ENCODE results near the gene ACP2. TPM values are rescaled to one million over a fixed set of nuclear protein-coding genes. Genes with fewer than 3 reads are reported as not detected.
A peak's percentile ranks its signal among the peaks of the same experiment; 100 is the strongest.

Gene ACP2, protein sequence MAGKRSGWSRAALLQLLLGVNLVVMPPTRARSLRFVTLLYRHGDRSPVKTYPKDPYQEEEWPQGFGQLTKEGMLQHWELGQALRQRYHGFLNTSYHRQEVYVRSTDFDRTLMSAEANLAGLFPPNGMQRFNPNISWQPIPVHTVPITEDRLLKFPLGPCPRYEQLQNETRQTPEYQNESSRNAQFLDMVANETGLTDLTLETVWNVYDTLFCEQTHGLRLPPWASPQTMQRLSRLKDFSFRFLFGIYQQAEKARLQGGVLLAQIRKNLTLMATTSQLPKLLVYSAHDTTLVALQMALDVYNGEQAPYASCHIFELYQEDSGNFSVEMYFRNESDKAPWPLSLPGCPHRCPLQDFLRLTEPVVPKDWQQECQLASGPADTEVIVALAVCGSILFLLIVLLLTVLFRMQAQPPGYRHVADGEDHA
- 77.3 TPM for total RNA-seq (ENCODE audit: insufficient read depth, low replicate concordance)

DNA sequence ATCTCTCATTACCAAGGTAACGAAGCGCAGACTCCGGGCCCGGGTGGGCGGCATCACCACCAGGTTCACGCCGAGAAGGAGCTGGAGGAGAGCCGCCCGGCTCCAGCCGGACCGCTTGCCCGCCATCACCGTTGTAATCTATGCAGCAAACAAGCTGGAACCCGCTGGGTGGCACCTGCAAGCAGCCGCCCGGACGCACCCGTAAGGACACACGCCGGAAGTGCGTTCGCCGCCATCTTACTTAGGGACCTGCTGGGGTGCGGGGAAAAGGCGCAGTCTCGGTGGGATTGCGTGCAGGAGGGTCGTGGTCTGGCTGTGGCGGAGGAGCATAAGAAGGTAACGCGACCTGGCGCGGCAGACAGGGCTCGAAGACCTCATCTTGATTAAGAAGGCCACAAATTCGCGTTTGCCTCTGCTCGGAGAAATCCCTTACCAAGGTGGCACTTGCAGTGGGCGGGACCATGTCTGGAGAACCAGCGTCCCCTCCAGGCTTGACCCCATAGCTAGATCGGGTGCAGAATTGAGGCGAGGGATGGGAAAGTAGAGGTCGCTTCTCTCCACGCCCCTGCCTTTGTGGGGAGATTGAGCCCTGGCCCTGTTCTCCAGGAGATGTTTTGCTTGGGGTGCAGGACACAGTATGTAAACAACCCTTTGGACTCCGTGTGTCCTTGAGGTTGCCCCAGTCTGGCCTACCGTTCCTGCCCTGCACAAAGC is at the start of gene ACP2:
Gene ACP2, minus strand, starts transcription at position 151 of the 714 bp plus-strand sequence. Its CDS starts 25 bp downstream, at position 126.
- DNase-seq (ENCODE audit: low spot score): peak; percentile 92

- DNase-seq (ENCODE audit: low spot score): no peak
Observed at GRCh38 chr11:47296045-47296444, 47.4 kb upstream of the ACP2 start.

GRCh38 chr11:47295385-47295784 is 46.8 kb upstream of the ACP2 start:
- DNase-seq (ENCODE audit: low spot score): no peak

DNA sequence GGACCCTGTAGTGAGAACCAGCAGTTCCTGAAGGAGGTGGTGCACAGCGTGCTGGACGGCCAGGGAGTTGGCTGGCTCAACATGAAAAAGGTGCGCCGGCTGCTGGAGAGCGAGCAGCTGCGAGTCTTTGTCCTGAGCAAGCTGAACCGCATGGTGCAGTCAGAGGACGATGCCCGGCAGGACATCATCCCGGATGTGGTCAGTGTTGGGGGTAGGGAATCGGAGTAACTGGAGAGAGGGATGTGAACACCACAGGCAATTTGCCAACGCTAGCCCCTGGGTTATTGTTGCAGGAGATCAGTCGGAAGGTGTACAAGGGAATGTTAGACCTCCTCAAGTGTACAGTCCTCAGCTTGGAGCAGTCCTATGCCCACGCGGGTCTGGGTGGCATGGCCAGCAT is 41.2 kb upstream of the ACP2 start:
- DNase-seq (ENCODE audit: low spot score): no peak

GRCh38 chr11:47288066-47288465 is 39.5 kb upstream of the ACP2 start:
- DNase-seq (ENCODE audit: low spot score): no peak

- DNase-seq (ENCODE audit: low spot score): no peak
Observed at GRCh38 chr11:47285969-47286770, 37.6 kb upstream of the ACP2 start.

- DNase-seq (ENCODE audit: low spot score): no peak
Observed at GRCh38 chr11:47284151-47284550, 35.5 kb upstream of the ACP2 start.

- DNase-seq (ENCODE audit: low spot score): no peak
Observed at GRCh38 chr11:47282462-47282861, 33.8 kb upstream of the ACP2 start.

DNA sequence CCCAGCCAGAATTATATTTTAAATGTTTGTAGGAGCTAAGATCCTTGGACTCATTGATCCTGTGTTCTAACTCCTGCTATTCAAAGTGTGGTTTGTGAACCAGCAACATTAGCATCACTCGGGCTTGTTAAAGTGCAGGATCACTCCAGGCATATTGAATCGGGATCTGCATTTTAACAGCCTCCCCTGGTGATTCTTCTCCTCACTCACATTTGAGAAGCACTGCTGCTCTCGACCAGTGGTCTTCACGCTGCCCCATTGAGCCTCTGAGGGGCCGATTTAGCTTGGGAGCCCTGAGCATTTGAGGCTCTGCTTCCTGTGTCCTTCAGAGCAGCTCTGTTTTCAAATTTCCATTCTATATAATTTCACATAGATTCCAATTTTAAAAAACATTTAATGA is 32.2 kb upstream of the ACP2 start:
- DNase-seq (ENCODE audit: low spot score): no peak

GRCh38 chr11:47280099-47280498 is 31.5 kb upstream of the ACP2 start:
- no peak for DNase-seq (ENCODE audit: low spot score)

DNA sequence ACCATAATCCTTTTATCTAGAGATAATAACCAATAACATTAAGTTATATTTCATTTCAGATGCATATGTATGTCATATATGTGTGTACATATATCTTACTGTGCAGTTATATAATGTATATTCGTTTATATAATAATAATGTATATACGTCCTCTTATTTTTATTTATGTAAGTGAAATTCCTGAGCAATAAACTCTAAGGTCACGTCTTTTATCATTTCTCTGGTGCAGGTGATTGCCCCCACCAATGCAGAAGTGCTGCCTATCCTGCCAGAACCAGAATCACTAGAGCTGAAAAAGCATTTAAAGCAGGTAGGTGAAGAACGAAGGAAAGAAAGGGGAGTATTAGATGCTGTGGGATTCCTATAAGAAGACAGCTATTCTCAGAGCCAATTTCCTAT is 30.2 kb upstream of the ACP2 start:
- no peak for DNase-seq (ENCODE audit: low spot score)

- no peak for DNase-seq (ENCODE audit: low spot score)
Observed at GRCh38 chr11:47278058-47278457, 29.4 kb upstream of the ACP2 start.

DNA sequence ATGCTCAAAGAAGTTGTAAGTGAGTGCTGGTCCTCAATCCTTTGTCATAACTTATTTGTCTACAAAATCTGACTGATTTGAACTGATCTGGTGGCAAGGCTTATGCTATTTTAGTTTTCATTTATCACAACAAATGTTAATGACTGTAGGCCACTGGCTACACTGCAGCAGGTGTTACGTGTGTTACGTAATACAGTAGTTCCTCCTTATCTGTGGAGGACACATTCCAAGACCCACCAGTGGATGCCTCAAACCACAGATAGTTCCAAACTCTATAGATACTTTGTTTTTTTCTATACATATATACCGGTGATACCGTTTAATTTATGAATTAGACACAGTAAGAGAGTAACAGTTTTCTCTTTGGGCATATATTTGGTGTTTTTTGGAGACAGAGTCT is 28.3 kb upstream of the ACP2 start:
- no peak for DNase-seq (ENCODE audit: low spot score)

DNA sequence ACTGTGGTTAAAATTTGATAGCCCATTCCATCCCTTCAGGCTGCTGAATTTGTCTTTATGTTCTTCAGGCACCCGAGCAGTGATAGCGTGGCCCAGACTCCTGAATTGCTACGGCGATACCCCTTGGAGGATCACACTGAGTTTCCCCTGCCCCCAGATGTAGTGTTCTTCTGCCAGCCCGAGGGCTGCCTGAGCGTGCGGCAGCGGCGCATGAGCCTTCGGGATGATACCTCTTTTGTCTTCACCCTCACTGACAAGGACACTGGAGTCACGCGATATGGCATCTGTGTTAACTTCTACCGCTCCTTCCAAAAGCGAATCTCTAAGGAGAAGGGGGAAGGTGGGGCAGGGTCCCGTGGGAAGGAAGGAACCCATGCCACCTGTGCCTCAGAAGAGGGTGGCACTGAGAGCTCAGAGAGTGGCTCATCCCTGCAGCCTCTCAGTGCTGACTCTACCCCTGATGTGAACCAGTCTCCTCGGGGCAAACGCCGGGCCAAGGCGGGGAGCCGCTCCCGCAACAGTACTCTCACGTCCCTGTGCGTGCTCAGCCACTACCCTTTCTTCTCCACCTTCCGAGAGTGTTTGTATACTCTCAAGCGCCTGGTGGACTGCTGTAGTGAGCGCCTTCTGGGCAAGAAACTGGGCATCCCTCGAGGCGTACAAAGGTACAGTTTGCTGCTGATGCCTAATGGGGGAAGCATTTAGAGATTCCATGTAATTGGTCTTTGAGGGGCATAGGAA is 26.1 kb upstream of the ACP2 start:
- DNase-seq (ENCODE audit: low spot score): no peak

- DNase-seq (ENCODE audit: low spot score): no peak
Observed at GRCh38 chr11:47272706-47273105, 24.1 kb upstream of the ACP2 start.

GRCh38 chr11:47271961-47272661 is 23.5 kb upstream of the ACP2 start:
- no peak for DNase-seq (ENCODE audit: low spot score)

GRCh38 chr11:47271328-47271727 is 22.7 kb upstream of the ACP2 start:
- no peak for DNase-seq (ENCODE audit: low spot score)

DNA sequence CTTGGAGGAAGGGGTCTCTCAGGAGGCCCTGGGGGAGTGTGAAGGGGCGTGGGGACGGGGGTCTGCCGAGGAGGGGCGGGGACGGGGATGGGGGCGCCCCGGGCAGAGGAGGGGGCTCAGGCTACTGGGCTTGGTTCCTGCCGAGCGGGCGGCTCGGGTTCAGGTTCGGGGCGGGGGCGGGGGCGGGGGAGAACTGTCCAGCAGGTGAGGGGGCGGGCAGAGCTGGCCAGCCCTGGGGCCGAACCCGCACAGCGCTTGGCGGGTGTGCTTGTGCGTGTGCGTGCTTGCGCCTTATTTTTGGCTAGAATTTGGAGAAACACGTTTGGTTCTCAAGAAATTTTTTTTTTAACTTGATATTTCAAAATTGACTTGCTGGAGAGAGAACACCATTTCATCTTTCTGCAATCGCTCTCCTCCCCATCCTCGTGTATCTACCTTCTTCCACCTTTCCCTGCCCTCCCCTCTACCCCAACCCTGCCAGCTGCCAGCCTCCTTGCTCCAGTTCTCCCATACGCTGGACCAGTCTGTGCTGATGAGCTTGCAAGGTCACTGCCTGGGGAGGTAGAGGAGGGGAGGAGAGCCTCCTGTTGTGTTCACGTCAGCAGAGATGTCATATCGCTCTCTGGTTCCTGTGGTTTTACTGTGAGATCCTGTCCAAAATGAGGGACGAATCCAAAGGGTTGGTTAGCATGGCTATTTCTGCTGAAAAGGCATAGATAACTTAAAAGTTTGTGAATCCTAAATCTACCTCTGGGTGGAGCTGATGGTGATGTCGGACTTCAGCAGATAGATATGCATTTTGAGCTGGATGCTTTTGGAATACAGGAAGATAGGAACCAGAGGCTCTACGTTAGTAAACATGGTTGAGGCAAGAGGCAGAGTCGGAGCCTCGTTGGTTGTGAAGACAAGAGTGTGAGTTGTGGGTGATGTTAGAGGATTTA is 22.0 kb upstream of the ACP2 start:
- DNase-seq (ENCODE audit: low spot score): peak; percentile 49

GRCh38 chr11:47269829-47270305 is 21.3 kb upstream of the ACP2 start, which contains the start of gene MADD:
MADD (plus strand) TSS chr11:47270133.
- DNase-seq (ENCODE audit: low spot score): peak; percentile 88
